H1 (cell line): ENCODE data around the gene VAT1L. TPM values are rescaled to one million over a fixed set of nuclear protein-coding genes. Genes with fewer than 3 reads are reported as not detected.

Source experiments
- CTCF ChIA-PET: fragments of 300-600 bp; sonication (Branson Sonifier 250); formaldehyde crosslinking; loops from one replicate; lab custom pipeline; 2021; ENCODE audit not compliant: partially characterized antibody; lab: Charles Lee
- POLR2A ChIA-PET: fragments of 300-600 bp; sonication (Branson Sonifier 250); formaldehyde crosslinking; loops from one replicate; lab custom pipeline; 2021; ENCODE audit warnings: inconsistent platforms; ENCODE audit not compliant: partially characterized antibody; lab: Charles Lee
- DNase-seq, 2 experiments: peaks; one replicate each; pipeline versions ENCODE4 v3.0.0 to v3.0.0-alpha.2; 2010 to 2022; ENCODE audit warnings: low spot score in 2 of 2, low read depth in 1 of 2, mixed read lengths in 1 of 2
- FAIRE-seq: peaks from 2 replicates; lab custom pipeline; 2011; peaks lifted over from hg19 to GRCh38; lab: Jason Lieb, UNC
- H2AFZ ChIP-seq: 2 replicates; pipeline ENCODE4 v1.8.1; 2012; ENCODE audit warnings: low read length, inconsistent platforms
- H2AK5ac ChIP-seq: 2 replicates; pipeline ENCODE4 v1.6.1; 2013; ENCODE audit warnings: low read depth, low read length
- H2BK120ac ChIP-seq: replicated peaks from 2 replicates; pipeline ENCODE3; 2013; ENCODE audit warnings: low read depth, low read length, inconsistent platforms
- H2BK12ac ChIP-seq: 2 replicates; pipeline ENCODE4 v1.6.1; 2013; ENCODE audit warnings: low read depth, low read length
- H2BK15ac ChIP-seq: 2 replicates; pipeline ENCODE4 v1.6.1; 2013; ENCODE audit warnings: low read length
- H2BK20ac ChIP-seq: 2 replicates; pipeline ENCODE4 v1.6.1; 2013; ENCODE audit warnings: low read length
- H2BK5ac ChIP-seq: 2 replicates; pipeline ENCODE4 v1.6.1; 2013; ENCODE audit warnings: low read depth, low read length
- H3K14ac ChIP-seq: 2 replicates; pipeline ENCODE4 v1.6.1; 2013; ENCODE audit warnings: inconsistent platforms; ENCODE audit not compliant: insufficient read length
- H3K18ac ChIP-seq: 2 replicates; pipeline ENCODE4 v1.6.1; 2013; ENCODE audit warnings: low read length; ENCODE audit errors: extremely low read depth
- H3K23ac ChIP-seq: 2 replicates; pipeline ENCODE4 v1.6.1; 2013; ENCODE audit warnings: inconsistent platforms; ENCODE audit not compliant: insufficient read length
- H3K23me2 ChIP-seq: 2 replicates; pipeline ENCODE4 v1.6.1; 2013; ENCODE audit warnings: low read depth, low read length
- H3K27ac ChIP-seq: 2 replicates; pipeline ENCODE4 v1.6.1; 2011; ENCODE audit warnings: low read depth, low read length, inconsistent platforms
- H3K27me3 ChIP-seq, 4 experiments: replicated peaks in 1 of 4; 1 replicate in 1 of 4; 2 replicates in 3 of 4; pipeline versions ENCODE4 v1.6.1 to v1.8.1; 2011 to 2013; ENCODE audit warnings: low read length in 3 of 4, mild to moderate bottlenecking in 3 of 4, inconsistent platforms in 2 of 4, mixed read lengths in 2 of 4, moderate library complexity in 1 of 4; ENCODE audit not compliant: control insufficient read depth in 3 of 4, insufficient read depth in 3 of 4; ENCODE audit errors: extremely low read depth in 1 of 4
- H3K36me3 ChIP-seq, 4 experiments: 2 replicates each; pipeline versions ENCODE4 v1.6.1 to v1.8.1; 2011 to 2013; ENCODE audit warnings: mild to moderate bottlenecking in 4 of 4, low read length in 3 of 4, moderate library complexity in 2 of 4, control low read depth in 1 of 4, inconsistent platforms in 1 of 4; ENCODE audit not compliant: insufficient read depth in 4 of 4, control insufficient read depth in 2 of 4
- H3K4ac ChIP-seq: replicated peaks from 2 replicates; pipeline ENCODE3; 2013; ENCODE audit warnings: low read length, low read depth, mixed read lengths, inconsistent platforms; ENCODE audit not compliant: insufficient read length
- H3K4me1 ChIP-seq, 4 experiments: replicated peaks in 1 of 4; 1 replicate in 1 of 4; 2 replicates in 3 of 4; pipeline versions ENCODE4 v1.6.1 to v1.8.1; 2011 to 2013; ENCODE audit warnings: low read length in 3 of 4, inconsistent platforms in 2 of 4, mixed read lengths in 1 of 4; ENCODE audit not compliant: insufficient read depth in 4 of 4, control insufficient read depth in 3 of 4
- H3K4me2 ChIP-seq, 2 experiments: 2 replicates each; pipeline versions ENCODE4 v1.6.1 to v1.8.1; 2011 to 2013; ENCODE audit warnings: low read depth in 2 of 2, low read length in 2 of 2, control low read depth in 1 of 2, inconsistent platforms in 1 of 2, mild to moderate bottlenecking in 1 of 2; ENCODE audit not compliant: insufficient read depth in 1 of 2
- H3K4me3 ChIP-seq, 4 experiments: fragments of 200-600, 300-600 bp in 1 of 4; sonication (generic), shearing (Covaris generic), sonication (Bioruptor Twin) in 1 of 4; 2 replicates each; pipeline versions ENCODE4 v1.5.1 to v1.8.1; 2011 to 2016; ENCODE audit warnings: low read length in 4 of 4, low read depth in 3 of 4, control low read depth in 2 of 4, inconsistent platforms in 2 of 4, mild to moderate bottlenecking in 2 of 4, mixed read lengths in 1 of 4, moderate library complexity in 1 of 4; ENCODE audit not compliant: insufficient read depth in 2 of 4; ENCODE audit errors: extremely low read depth in 1 of 4
- H3K56ac ChIP-seq: replicated peaks from 2 replicates; pipeline ENCODE3; 2013; ENCODE audit warnings: low read depth, mild to moderate bottlenecking, mixed read lengths, low read length, inconsistent platforms; ENCODE audit not compliant: insufficient read length
- H3K79me1 ChIP-seq: 2 replicates; pipeline ENCODE4 v1.6.1; 2013; ENCODE audit warnings: low read depth, low read length, control low read depth
- H3K79me2 ChIP-seq, 2 experiments: 2 replicates each; pipeline versions ENCODE4 v1.6.1 to v1.8.1; 2012 to 2013; ENCODE audit warnings: low read length in 2 of 2, mild to moderate bottlenecking in 2 of 2, inconsistent platforms in 1 of 2; ENCODE audit not compliant: insufficient read depth in 2 of 2, control insufficient read depth in 1 of 2
- H3K9ac ChIP-seq, 4 experiments: replicated peaks in 1 of 4; 1 replicate in 1 of 4; 2 replicates in 3 of 4; pipeline versions ENCODE4 v1.6.1 to v1.8.1; 2011 to 2013; ENCODE audit warnings: low read depth in 3 of 4, low read length in 3 of 4, control low read depth in 2 of 4, mild to moderate bottlenecking in 2 of 4, moderate library complexity in 2 of 4, inconsistent platforms in 1 of 4; ENCODE audit errors: extremely low read depth in 1 of 4
- H3K9me3 ChIP-seq, 2 experiments: 2 replicates each; pipeline versions ENCODE4 v1.6.1 to v1.8.1; 2012 to 2013; ENCODE audit warnings: mild to moderate bottlenecking in 2 of 2, moderate library complexity in 2 of 2, control low read depth in 1 of 2, inconsistent platforms in 1 of 2, low read depth in 1 of 2, low read length in 1 of 2, mixed read lengths in 1 of 2; ENCODE audit not compliant: insufficient read depth in 2 of 2
- H4K20me1 ChIP-seq, 2 experiments: replicated peaks in 1 of 2; 2 replicates each; pipeline versions ENCODE3 to v1.8.1; 2011 to 2013; ENCODE audit warnings: inconsistent platforms in 2 of 2, low read length in 2 of 2, mild to moderate bottlenecking in 1 of 2; ENCODE audit not compliant: insufficient read depth in 2 of 2, control insufficient read depth in 1 of 2
- H4K5ac ChIP-seq: 2 replicates; pipeline ENCODE4 v1.6.1; 2013; ENCODE audit warnings: low read length, low read depth, mixed read lengths, inconsistent platforms; ENCODE audit not compliant: insufficient read length
- H4K8ac ChIP-seq: 2 replicates; pipeline ENCODE4 v1.8.0; 2013; ENCODE audit warnings: mild to moderate bottlenecking, moderate library complexity, low read length, inconsistent platforms; ENCODE audit not compliant: insufficient read depth; ENCODE audit errors: extremely low read depth
- H4K91ac ChIP-seq: replicated peaks from 2 replicates; pipeline ENCODE3; 2013; ENCODE audit warnings: low read length, mixed read lengths, inconsistent platforms; ENCODE audit not compliant: insufficient read length
- BCL11A ChIP-seq, 2 experiments: IDR thresholded peaks; one replicate each; pipeline ENCODE4 v1.6.1; 2011; ENCODE audit warnings: low read depth in 2 of 2, low read length in 2 of 2, mild to moderate bottlenecking in 2 of 2
- CREB1 ChIP-seq: IDR thresholded peaks from 2 replicates; pipeline ENCODE4 v1.6.1; 2012; ENCODE audit warnings: inconsistent platforms
- GABPA ChIP-seq: IDR thresholded peaks from 2 replicates; pipeline ENCODE4 v1.6.1; 2011; ENCODE audit warnings: mild to moderate bottlenecking, low read length, moderate library complexity, borderline replicate concordance; ENCODE audit not compliant: insufficient read depth
- KDM4A ChIP-seq: IDR thresholded peaks from one replicate; pipeline ENCODE4 v1.7.1; 2012; ENCODE audit warnings: low read depth, mild to moderate bottlenecking, moderate library complexity, low read length, inconsistent platforms; ENCODE audit not compliant: severe bottlenecking
- WGBS, 2 experiments: shearing (Covaris generic) in 1 of 2; methylation state at CpG; one replicate each; pipeline versions ENCODE4 v1.1.6 to v1.1.7; 2013 to 2015; ENCODE audit warnings: low lambda C conversion rate in 2 of 2, mixed read lengths in 2 of 2, inconsistent platforms in 1 of 2, low coverage in 1 of 2, missing lambda C conversion rate in 1 of 2; ENCODE audit not compliant: insufficient replicate concordance in 2 of 2, insufficient coverage in 1 of 2, insufficient read length in 1 of 2; ENCODE audit errors: extremely low coverage in 1 of 2, missing lambda C conversion rate in 1 of 2; 5-methylcytosine and 5-hydroxymethylcytosine counted together
- polyA plus RNA-seq, 7 experiments: library from polyadenylated mRNA; depleted of rRNA in 3 of 7; stranded (reverse) in 5 of 7; unstranded in 2 of 7; fragments of >200 nt in 5 of 7; fragments of 200-250 nt in 2 of 7; gene quantifications; 1 replicate in 5 of 7; 2 replicates in 1 of 7; 4 replicates in 1 of 7; pipeline versions ENCODE4 v1.2.1 to v1.2.3, GENCODE V29; 2011 to 2013; ENCODE audit warnings: missing spikeins in 2 of 7, mixed read lengths in 2 of 7
- total RNA-seq: library from RNA; stranded (reverse); fragmentation: NEBNext Ultra II Directional; extraction: Animal tissue kit (Norgen Biotek cat#: 25700); gene quantifications from 2 replicates; pipeline ENCODE4 v1.2.1, GENCODE V29; 2021

The VAT1L gene
- total and polyA plus RNA-seq, 2 of the 8 experiments (the other 6 are each of a cell fraction or from before 2014, with no cell fraction given), result 46.3 to 48.2 TPM

DNA sequence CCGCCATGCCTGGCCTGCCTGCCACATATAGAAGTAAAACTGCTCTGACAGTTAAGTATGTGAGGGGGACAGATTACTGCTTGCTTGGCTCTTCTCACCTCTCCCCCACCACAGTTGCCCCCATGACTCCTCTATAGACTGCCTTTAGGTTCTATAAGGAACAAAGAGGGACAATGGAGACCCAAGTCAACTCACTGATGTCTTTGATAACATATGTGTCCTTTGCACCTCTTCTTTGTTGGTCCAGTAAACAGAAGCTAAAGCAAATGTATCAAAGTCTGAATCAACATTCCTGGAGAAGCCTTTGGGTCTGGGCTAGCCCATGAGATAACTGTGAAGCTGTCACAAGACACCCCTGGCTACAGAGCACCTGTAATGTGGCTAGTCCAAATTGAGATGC lies 38.9 kb upstream of the VAT1L start:
- no peaks in the 10 kb centered on the region for H3K79me1 ChIP-seq
- no peak overlapping the region for H4K91ac ChIP-seq
- ChIA-PET CTCF (interaction anchor here (0.9 to 1.5 kb wide), 3 partner anchors 35 to 253 kb away, joined by 3 to 4 read pairs (median 3); no protein-coding TSS in a partner anchor), POLR2A (no interaction called here)
- H3K4me2 ChIP-seq, result no peak overlapping the region
- no peak overlapping the region for H2BK15ac ChIP-seq
- FAIRE-seq (no peak), DNase-seq (no peak)
- no peak overlapping the region for H3K4ac ChIP-seq
- H3K36me3 ChIP-seq, result no peaks in the 10 kb centered on the region
- no peak overlapping the region for H2AK5ac ChIP-seq
- H3K14ac ChIP-seq, result no peak overlapping the region
- H3K56ac ChIP-seq, result no peak overlapping the region
- H2BK5ac ChIP-seq, result no peak overlapping the region
- H4K20me1 ChIP-seq, result no peaks in the 10 kb centered on the region
- TF ChIP-seq BCL11A (IDR thresholded peaks at IDR 0.05; ENCODE audit: low read depth in 2 of 2, low read length in 2 of 2) (no peak), KDM4A (no peak), GABPA (no peak), CREB1 (no peak)
- no peaks in the 10 kb centered on the region for H3K27me3 ChIP-seq
- no peak overlapping the region for H3K18ac ChIP-seq
- 100% methylated on average over 1 of the region's 1 CpG; no CpG with 5 or more reads in 1 of the 2 experiments for WGBS, 2 experiments
- H2BK20ac ChIP-seq, result no peak overlapping the region
- H3K9me3 ChIP-seq, result no peaks in the 10 kb centered on the region
- H2BK12ac ChIP-seq, result no peak overlapping the region
- no peaks in the 10 kb centered on the region for H3K79me2 ChIP-seq
- H3K23me2 ChIP-seq, result no peaks in the 10 kb centered on the region
- H4K5ac ChIP-seq, result no peak overlapping the region
- H2AFZ ChIP-seq, result no peak overlapping the region
- H3K27ac ChIP-seq, result no peak overlapping the region
- H3K4me1 ChIP-seq, result no peaks in the 10 kb centered on the region
- H2BK120ac ChIP-seq, result no peak overlapping the region
- H3K23ac ChIP-seq, result no peak overlapping the region
- no peak overlapping the region for H4K8ac ChIP-seq
- no peak overlapping the region for H3K4me3 ChIP-seq
- no peak overlapping the region for H3K9ac ChIP-seq
